Endothelial cell of umbilical vein (primary cell): Measurements from ENCODE around the gene TOP2B. TPM values are rescaled to one million over a fixed set of nuclear protein-coding genes. Genes with fewer than 3 reads are reported as not detected.

Source experiments
- BruUV-seq: library from RNA; stranded (reverse); fragments of 400-500 nt; replicated peaks from 2 replicates; lab custom pipeline; 2021; lab: Mats Ljungman, UMichigan
- CTCF ChIA-PET: fragments of 300-600, 350-600 bp; sonication (Branson Sonifier 250); formaldehyde crosslinking; loops from one replicate; lab custom pipeline; 2021; ENCODE audit warnings: antibody characterized with exemption, inconsistent platforms; lab: Charles Lee
- POLR2A ChIA-PET: fragments of 300-600, 350-600 bp; sonication (Branson Sonifier 250); formaldehyde crosslinking; loops from one replicate; lab custom pipeline; 2021; ENCODE audit warnings: antibody characterized with exemption, inconsistent platforms; lab: Charles Lee
- DNase-seq: peaks from one replicate; pipeline ENCODE4 v3.0.0-alpha.2; 2011; ENCODE audit warnings: low read depth, low spot score
- FAIRE-seq: peaks from 2 replicates; lab custom pipeline; 2011; peaks lifted over from hg19 to GRCh38; lab: Jason Lieb, UNC
- H2AFZ ChIP-seq: 2 replicates; pipeline ENCODE4 v1.6.0; 2012; ENCODE audit warnings: low read depth, low read length, control low read depth, inconsistent platforms
- H3K27ac ChIP-seq: 2 replicates; pipeline ENCODE4 v1.5.1; 2011; ENCODE audit warnings: low read depth, mild to moderate bottlenecking, control low read depth, low read length, moderate library complexity; ENCODE audit not compliant: insufficient read depth
- H3K27me3 ChIP-seq, 2 experiments: 2 replicates each; pipeline versions ENCODE4 v1.6.0 to v1.6.1; 2011; ENCODE audit warnings: low read length in 2 of 2, mixed read lengths in 1 of 2; ENCODE audit not compliant: control insufficient read depth in 2 of 2, insufficient read depth in 2 of 2
- H3K36me3 ChIP-seq, 2 experiments: 2 replicates in 1 of 2; 3 replicates in 1 of 2; pipeline ENCODE4 v1.5.1; 2011; ENCODE audit warnings: low read length in 2 of 2, mild to moderate bottlenecking in 1 of 2, moderate library complexity in 1 of 2; ENCODE audit not compliant: control insufficient read depth in 2 of 2, insufficient read depth in 2 of 2; ENCODE audit errors: extremely low read depth in 1 of 2
- H3K4me1 ChIP-seq: 3 replicates; pipeline ENCODE4 v1.5.1; 2011; ENCODE audit warnings: mild to moderate bottlenecking, low read length; ENCODE audit not compliant: control insufficient read depth, insufficient read depth; ENCODE audit errors: extremely low read depth
- H3K4me2 ChIP-seq: 2 replicates; pipeline ENCODE4 v1.6.1; 2011; ENCODE audit warnings: low read length, control low read depth, mixed read lengths; ENCODE audit not compliant: insufficient read depth
- H3K4me3 ChIP-seq, 3 experiments: fragments of 200-600 bp in 1 of 3; sonication (generic), shearing (Covaris generic) in 1 of 3; replicated peaks in 1 of 3; 2 replicates each; pipeline ENCODE4 v1.5.1; 2011 to 2016; ENCODE audit warnings: control low read depth in 3 of 3, low read length in 3 of 3, mild to moderate bottlenecking in 2 of 3, inconsistent platforms in 1 of 3, low read depth in 1 of 3, moderate library complexity in 1 of 3; ENCODE audit not compliant: insufficient read depth in 1 of 3
- H3K79me2 ChIP-seq: 2 replicates; pipeline ENCODE4 v1.6.0; 2012; ENCODE audit warnings: low read length, inconsistent platforms; ENCODE audit not compliant: control insufficient read depth, insufficient read depth
- H3K9ac ChIP-seq: replicated peaks from 2 replicates; pipeline ENCODE3; 2011; ENCODE audit warnings: low read length, control low read depth; ENCODE audit not compliant: insufficient read depth; ENCODE audit errors: extremely low read depth
- H3K9me1 ChIP-seq: replicated peaks from 3 replicates; pipeline ENCODE4 v1.6.0; 2011; ENCODE audit warnings: mild to moderate bottlenecking, low read length; ENCODE audit not compliant: control insufficient read depth, insufficient read depth; ENCODE audit errors: extremely low read depth
- H3K9me3 ChIP-seq: replicated peaks from 2 replicates; pipeline ENCODE4 v1.5.1; 2012; ENCODE audit warnings: low read length, inconsistent platforms; ENCODE audit not compliant: control insufficient read depth, insufficient read depth
- H4K20me1 ChIP-seq: replicated peaks from 2 replicates; pipeline ENCODE3; 2011; ENCODE audit warnings: mild to moderate bottlenecking, low read length; ENCODE audit not compliant: control insufficient read depth, insufficient read depth; ENCODE audit errors: extremely low read depth
- CTCF ChIP-seq, 2 donors: IDR thresholded peaks; 1 replicate in 1 of 2; 2 replicates in 1 of 2; pipeline ENCODE4 v1.5.1; 2011; ENCODE audit warnings: low read length in 2 of 2, mild to moderate bottlenecking in 2 of 2, moderate library complexity in 2 of 2, control low read depth in 1 of 2, inconsistent platforms in 1 of 2, low read depth in 1 of 2; ENCODE audit not compliant: insufficient read depth in 1 of 2; ENCODE audit errors: extremely low read depth in 1 of 2
- EZH2 ChIP-seq: IDR thresholded peaks from 2 replicates; pipeline ENCODE4 v1.6.1; 2012; ENCODE audit warnings: borderline replicate concordance, low read depth, mild to moderate bottlenecking, moderate library complexity, low read length, inconsistent platforms; ENCODE audit not compliant: severe bottlenecking
- FOS ChIP-seq: IDR thresholded peaks from 2 replicates; pipeline ENCODE4 v1.6.1; 2011; ENCODE audit warnings: mild to moderate bottlenecking, low read length, moderate library complexity, borderline replicate concordance; ENCODE audit not compliant: insufficient read depth
- GATA2 ChIP-seq: IDR thresholded peaks from 2 replicates; pipeline ENCODE4 v1.7.0; 2011; ENCODE audit warnings: low read depth, mild to moderate bottlenecking, moderate library complexity, mixed read lengths, low read length; ENCODE audit not compliant: insufficient read length, insufficient read depth
- JUN ChIP-seq: IDR thresholded peaks from 2 replicates; pipeline ENCODE4 v1.6.1; 2011; ENCODE audit warnings: borderline replicate concordance, low read depth; ENCODE audit not compliant: insufficient read length, insufficient read depth
- MAX ChIP-seq: IDR thresholded peaks from 2 replicates; pipeline ENCODE4 v1.6.1; 2011; ENCODE audit not compliant: insufficient read depth, insufficient read length
- MYC ChIP-seq: IDR thresholded peaks from one replicate; pipeline ENCODE4 v1.6.1; 2011; ENCODE audit warnings: mild to moderate bottlenecking, low read depth, low read length
- POLR2A ChIP-seq: IDR thresholded peaks from 2 replicates; pipeline ENCODE4 v1.6.1; 2012; ENCODE audit warnings: low read depth, mild to moderate bottlenecking, control low read depth, low read length
- POLR2AphosphoS5 ChIP-seq: IDR thresholded peaks from 2 replicates; pipeline ENCODE4 v1.6.1; 2012; ENCODE audit warnings: low read depth, mild to moderate bottlenecking, control low read depth, low read length, moderate library complexity; ENCODE audit not compliant: insufficient read depth
- dilution Hi-C: fragments of 300-500 bp; cut with MboI; formaldehyde crosslinking; loops from one replicate; pipeline ENCODE4 v1.15.0; 2019; ENCODE audit warnings: low sequenced_read_pairs; ENCODE audit not compliant: extremely low pct_ligation_motif_present
- intact Hi-C: fragments of 100-400 bp; cut with micrococcal nuclease; formaldehyde crosslinking; loops from one replicate; pipeline ENCODE4 v1.10.0; 2022
- polyA plus RNA-seq, 4 experiments: library from polyadenylated mRNA; depleted of rRNA in 3 of 4; stranded (reverse) in 3 of 4; unstranded in 1 of 4; fragments of >200 nt; gene quantifications; 2 replicates each; pipeline versions ENCODE4 v1.2.1 to v1.2.3, GENCODE V29; 2011 to 2012; ENCODE audit warnings: missing spikeins in 1 of 4
- total RNA-seq: library from RNA; stranded (reverse); gene quantifications from 2 replicates; pipeline ENCODE4 v1.2.3, GENCODE V29; 2021

Gene TOP2B
- total and polyA plus RNA-seq, 2 donors (not counting 3 experiments of a cell fraction or from before 2014, with no cell fraction given), result 20.4 to 98.9 TPM

GRCh38 chr3:25713341-25713985, 48.8 kb upstream of the TOP2B start:
- POLR2A ChIA-PET, result no interaction called here

More at GRCh38 chr3:25713341-25713985, 48.8 kb upstream of the TOP2B start:
- Histone ChIP-seq H4K20me1 (no peaks in the 10 kb centered on the region), H3K9ac (no peak overlapping the region), H3K9me3 (no peaks in the 10 kb centered on the region), H3K4me1 (no peaks in the 10 kb centered on the region), H3K4me2 (no peak overlapping the region), H3K27me3 (no peaks in the 10 kb centered on the region), H3K9me1 (no peaks in the 10 kb centered on the region), H3K27ac (no peak overlapping the region), H3K4me3 (no peak overlapping the region), H2AFZ (no peak overlapping the region), H3K79me2 (no peaks in the 10 kb centered on the region), H3K36me3 (no peaks in the 10 kb centered on the region)
- no peak for FAIRE-seq
- TF ChIP-seq POLR2A (no peak), GATA2 (no peak), MAX (no peak), EZH2 (no peak), CTCF (IDR thresholded peaks at IDR 0.05; ENCODE audit: extremely low read depth in 1 of 2, insufficient read depth in 1 of 2, low read depth in 1 of 2, low read length in 2 of 2) (no peak), MYC (no peak), JUN (no peak), POLR2AphosphoS5 (no peak), FOS (no peak)
- dilution Hi-C loops (no loop called here), intact Hi-C loops (no loop called here)
- no TSS peak for BruUV-seq
- no peak for DNase-seq
- CTCF ChIA-PET, result interaction anchor here (1.2 kb wide), 1 partner anchor 8 kb away, joined by 3 read pairs; no protein-coding TSS in a partner anchor
